Natural killer cell (primary cell): Measurements from ENCODE around the gene CFL1. TPM values are rescaled to one million over a fixed set of nuclear protein-coding genes. Genes with fewer than 3 reads are reported as not detected.

ENCODE experiments used
- ATAC-seq, 3 donors: fragments of 150-1000 bp in 2 of 3; fragments of 200-7000 bp in 1 of 3; cut with Tn5 transposase; 1 replicate in 1 of 3; 2 replicates in 2 of 3; pipeline ENCODE4 v1.10.0; 2021; ENCODE audit warnings: mild to moderate bottlenecking in 2 of 3, moderate library complexity in 2 of 3
- DNase-seq, 2 donors: peaks; one replicate each; pipeline versions ENCODE4 v3.0.0 to v3.0.0-alpha.2; 2013 to 2021; ENCODE audit warnings: mixed read lengths in 1 of 2
- H3K27ac ChIP-seq: one replicate; pipeline ENCODE4 v1.5.1; 2013; ENCODE audit warnings: mild to moderate bottlenecking, low read length
- H3K27me3 ChIP-seq: one replicate; pipeline ENCODE4 v1.6.1; 2013; ENCODE audit warnings: low read length; ENCODE audit not compliant: control insufficient read depth, insufficient read depth
- H3K36me3 ChIP-seq: one replicate; pipeline ENCODE4 v1.6.1; 2013; ENCODE audit warnings: low read length; ENCODE audit not compliant: control insufficient read depth, insufficient read depth
- H3K4me1 ChIP-seq: one replicate; pipeline ENCODE4 v1.6.1; 2013; ENCODE audit warnings: low read length; ENCODE audit not compliant: control insufficient read depth, insufficient read depth
- H3K4me3 ChIP-seq: one replicate; pipeline ENCODE4 v1.5.1; 2013; ENCODE audit warnings: low read length
- H3K9me3 ChIP-seq: one replicate; pipeline ENCODE4 v1.6.1; 2013; ENCODE audit warnings: low read length; ENCODE audit not compliant: control insufficient read depth, insufficient read depth
- H3K27ac Mint-ChIP-seq, 2 donors: one replicate each; pipeline ENCODE4 v1.8.0; 2022; ENCODE audit warnings: mild to moderate bottlenecking in 2 of 2, mixed read lengths in 2 of 2, moderate library complexity in 1 of 2
- H3K27me3 Mint-ChIP-seq, 2 donors: one replicate each; pipeline ENCODE4 v1.8.0; 2022; ENCODE audit warnings: low read depth in 2 of 2, mixed read lengths in 2 of 2
- H3K36me3 Mint-ChIP-seq: one replicate; pipeline ENCODE4 v1.8.0; 2022; ENCODE audit warnings: mixed read lengths
- H3K4me1 Mint-ChIP-seq, 2 donors: one replicate each; pipeline ENCODE4 v1.8.0; 2022; ENCODE audit warnings: mixed read lengths in 2 of 2
- H3K4me3 Mint-ChIP-seq: one replicate; pipeline ENCODE4 v1.8.0; 2022; ENCODE audit warnings: mild to moderate bottlenecking, moderate library complexity, mixed read lengths
- H3K9me3 Mint-ChIP-seq, 2 donors: one replicate each; pipeline ENCODE4 v1.8.0; 2022; ENCODE audit warnings: mixed read lengths in 2 of 2
- CTCF ChIP-seq: fragments of 200-600 bp; IDR thresholded peaks from one replicate; pipeline ENCODE4 v1.8.0; 2022; ENCODE audit warnings: antibody characterized with exemption
- WGBS: methylation state at CpG from one replicate; pipeline ENCODE4 v1.1.7; 2013; ENCODE audit warnings: missing lambda C conversion rate; ENCODE audit not compliant: insufficient coverage; 5-methylcytosine and 5-hydroxymethylcytosine counted together
- intact Hi-C: fragments of 100-400 bp; cut with micrococcal nuclease; formaldehyde crosslinking; loops from one replicate; pipeline ENCODE4 v1.14.2; 2022
- total RNA-seq, 4 donors: library from RNA; stranded (reverse); fragments of 120-200 nt in 1 of 4; gene quantifications; one replicate each; pipeline versions ENCODE4 v1.2.3 to v1.2.4, GENCODE V29; 2013 to 2022

The CFL1 gene
- total RNA-seq, 3 donors from 2014 or later (not counting 1 experiment from before 2014, with no cell fraction given): 1,035 to 1,220 (median 1,095) TPM

- Histone ChIP-seq H3K4me1 (peaks cover 21% of the 10 kb centered on the region), H3K9me3 (no peaks in the 10 kb centered on the region), H3K4me3 (no peak overlapping the region), H3K27ac (no peak overlapping the region), H3K36me3 (peaks cover 47% of the 10 kb centered on the region), H3K27me3 (no peaks in the 10 kb centered on the region)
- DNase-seq: no peak
- no peak for ATAC-seq
- Mint-ChIP-seq H3K4me3 (no peak overlapping the region), H3K4me1 (peaks cover 20 to 39% of the 10 kb centered on the region in 2 donors), H3K36me3 (no peaks in the 10 kb centered on the region), H3K27ac (no peak overlapping the region), H3K27me3 (no peaks in the 10 kb centered on the region), H3K9me3 (no peaks in the 10 kb centered on the region)
- TF ChIP-seq CTCF: no peak
- WGBS: 95% methylated on average over 18 of the region's 18 CpGs
- intact Hi-C loops: no loop called here
These were observed 6.9 kb upstream of the CFL1 start for GRCh38 chr11:65864706-65865471.

- 92% methylated on average over 12 of the region's 12 CpGs for WGBS
- no peak for TF ChIP-seq CTCF
- H3K27me3 ChIP-seq: no peaks in the 10 kb centered on the region
- intact Hi-C loops: no loop called here
- Mint-ChIP-seq H3K36me3 (no peaks in the 10 kb centered on the region), H3K4me1 (peaks cover 21 to 41% of the 10 kb centered on the region in 2 donors), H3K27ac (no peak overlapping the region), H3K27me3 (no peaks in the 10 kb centered on the region), H3K9me3 (no peaks in the 10 kb centered on the region), H3K4me3 (no peak overlapping the region)
- H3K27ac ChIP-seq: no peak overlapping the region
- H3K36me3 ChIP-seq: peaks cover 47% of the 10 kb centered on the region
- no peaks in the 10 kb centered on the region for H3K9me3 ChIP-seq
- ATAC-seq (no peak), DNase-seq (no peak)
- H3K4me3 ChIP-seq: no peak overlapping the region
- peaks cover 25% of the 10 kb centered on the region for H3K4me1 ChIP-seq
These were observed 6.1 kb upstream of the CFL1 start for GRCh38 chr11:65863889-65864705.

GRCh38 chr11:65862941-65863888, 5.2 kb upstream of the CFL1 start:
- 97% methylated on average over 20 of the region's 24 CpGs for WGBS
- H3K27me3 ChIP-seq: no peaks in the 10 kb centered on the region
- Mint-ChIP-seq H3K36me3 (no peaks in the 10 kb centered on the region), H3K27ac (peak overlapping the region in 1 of 2 donors; percentile 51), H3K9me3 (no peaks in the 10 kb centered on the region), H3K4me1 (peaks cover 29 to 50% of the 10 kb centered on the region in 2 donors), H3K4me3 (no peak overlapping the region), H3K27me3 (no peaks in the 10 kb centered on the region)
- ATAC-seq: no peak
- H3K4me1 ChIP-seq: peaks cover 29% of the 10 kb centered on the region
- H3K4me3 ChIP-seq: no peak overlapping the region
- no peaks in the 10 kb centered on the region for H3K9me3 ChIP-seq
- DNase-seq: no peak
- peaks cover 47% of the 10 kb centered on the region for H3K36me3 ChIP-seq
- intact Hi-C loops: no loop called here
- H3K27ac ChIP-seq: no peak overlapping the region
- no peak for TF ChIP-seq CTCF
